GM08714 (cell line): ENCODE measurements around the gene SPTBN1.

Source experiments
- H3K4me3 ChIP-seq: fragments of 200-500 bp; sonication (Bioruptor generic); 2 replicates; pipeline ENCODE4 v1.5.1; 2014; ENCODE audit warnings: mild to moderate bottlenecking, low read length, inconsistent platforms
- ZNF274 ChIP-seq: IDR thresholded peaks from 2 replicates; pipeline ENCODE4 v1.6.1; 2012; ENCODE audit warnings: mild to moderate bottlenecking, low read depth, low read length

Gene SPTBN1

GRCh38 chr2:54455563-54456361 lies at the start of gene SPTBN1:
TSS of gene SPTBN1 (plus strand) at chr2:54456327. CDS start at chr2:54526419, 70,092 bp downstream.
- H3K4me3 ChIP-seq, result peak within 1 kb of the TSS; percentile 57
- TF ChIP-seq ZNF274, result no peak

GRCh38 chr2:54407693-54408092 lies 48.4 kb upstream of the SPTBN1 start:
- no peak overlapping the region for H3K4me3 ChIP-seq
- TF ChIP-seq ZNF274, result no peak

- no peak overlapping the region for H3K4me3 ChIP-seq
- TF ChIP-seq ZNF274, result no peak
These were observed 47.8 kb upstream of the SPTBN1 start for GRCh38 chr2:54408288-54408687.

- TF ChIP-seq ZNF274, result no peak
- H3K4me3 ChIP-seq, result no peak overlapping the region
These were observed 46.4 kb upstream of the SPTBN1 start for GRCh38 chr2:54409752-54410151.

DNA sequence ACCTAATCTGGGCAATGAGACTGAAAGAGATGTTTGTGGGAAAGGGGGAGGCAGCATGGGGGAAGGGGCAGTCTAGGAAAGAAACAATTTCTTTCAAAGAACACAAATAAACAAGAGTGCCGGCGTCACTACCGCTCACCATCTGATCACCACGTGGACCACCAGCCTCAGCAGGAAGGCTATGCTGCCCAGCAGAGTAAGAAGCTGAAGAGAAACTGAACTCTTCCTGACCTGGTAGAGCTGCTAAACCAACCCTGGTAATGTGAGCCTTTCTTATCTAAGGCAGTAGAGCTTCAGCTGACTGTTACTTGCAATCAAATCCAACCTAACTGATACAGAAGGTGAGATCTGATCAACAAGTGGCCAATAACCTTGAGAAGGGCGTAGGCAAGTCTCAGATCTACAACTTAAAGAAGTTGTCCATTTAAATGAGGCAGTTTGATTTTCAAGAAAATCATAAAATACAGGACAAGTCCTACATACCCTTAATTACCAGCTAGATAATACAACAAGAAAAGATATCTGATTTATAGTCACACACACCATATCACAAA lies 44.2 kb upstream of the SPTBN1 start:
- TF ChIP-seq ZNF274, result no peak
- no peak overlapping the region for H3K4me3 ChIP-seq

DNA sequence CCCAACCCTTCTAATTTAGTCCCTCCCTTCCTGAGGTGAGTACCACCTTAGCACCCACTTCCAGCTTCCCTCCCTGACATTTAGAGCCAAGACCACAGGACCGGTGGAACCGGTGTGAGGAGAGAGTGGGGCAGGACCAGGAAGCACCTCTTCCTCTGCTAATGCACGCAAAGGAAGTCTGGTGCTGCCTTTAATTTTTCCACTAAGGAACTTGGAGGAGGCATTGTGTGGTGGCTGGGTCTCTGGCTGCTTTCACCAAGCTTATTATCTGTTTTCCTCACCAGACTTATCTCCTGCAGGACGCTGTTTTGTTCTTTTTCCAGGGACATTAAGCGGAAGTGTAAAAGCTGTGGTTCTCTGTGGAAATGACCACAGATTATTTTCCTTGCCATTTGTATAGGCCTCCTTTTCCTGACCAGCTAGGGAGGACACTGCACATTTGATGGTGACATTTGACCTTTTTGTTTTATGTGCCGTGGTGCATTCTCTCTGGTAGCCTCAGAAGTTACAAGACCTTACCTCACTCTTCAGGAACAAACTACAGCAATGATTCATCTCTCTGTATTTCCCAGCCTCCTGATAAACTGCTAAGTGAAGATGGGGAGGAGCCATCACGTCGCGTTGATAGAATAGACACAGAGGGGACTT lies 39.8 kb upstream of the SPTBN1 start:
- no peak for TF ChIP-seq ZNF274
- no peak overlapping the region for H3K4me3 ChIP-seq

DNA sequence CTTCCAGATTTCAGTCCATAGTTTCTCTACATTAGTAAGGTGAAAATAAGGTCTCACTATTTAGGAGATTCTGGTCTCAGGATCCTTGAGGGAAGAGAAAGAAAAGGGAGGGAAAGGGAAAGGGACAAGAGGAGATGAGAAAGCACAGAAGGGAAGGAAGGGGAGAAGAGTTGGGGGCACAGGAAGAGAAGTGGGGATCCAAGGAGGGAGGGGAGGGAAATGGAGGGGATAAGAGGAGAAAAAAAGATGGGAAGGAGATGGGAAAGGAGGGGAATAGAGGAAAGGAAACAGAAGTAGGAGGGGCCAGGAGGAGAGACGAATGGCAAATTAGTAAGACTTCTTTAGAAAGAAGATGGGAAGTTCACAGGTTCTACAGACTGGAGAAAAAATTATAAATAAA lies 39.2 kb upstream of the SPTBN1 start:
- TF ChIP-seq ZNF274, result no peak
- no peak overlapping the region for H3K4me3 ChIP-seq

DNA sequence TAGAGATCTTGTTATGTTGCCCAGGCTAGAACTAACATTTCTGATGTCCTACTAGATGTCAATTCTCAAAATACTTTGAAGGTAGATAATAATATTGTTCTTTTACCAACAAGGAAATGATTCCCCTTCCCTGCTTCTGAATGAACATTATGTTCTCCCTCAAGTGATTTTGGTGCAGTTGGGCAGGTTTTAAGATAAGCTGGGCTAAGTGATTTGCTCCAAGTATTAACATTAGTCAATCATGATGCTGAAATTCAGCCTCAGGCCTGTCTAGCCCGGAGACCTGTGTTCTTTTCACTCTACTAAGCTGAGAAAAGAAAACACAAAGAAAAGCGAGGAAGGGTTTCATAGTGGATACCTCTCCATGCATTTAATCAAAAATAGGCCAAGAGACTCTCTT lies 38.5 kb upstream of the SPTBN1 start:
- no peak for TF ChIP-seq ZNF274
- no peak overlapping the region for H3K4me3 ChIP-seq

GRCh38 chr2:54419388-54419787 lies 36.7 kb upstream of the SPTBN1 start:
- no peak for TF ChIP-seq ZNF274

DNA sequence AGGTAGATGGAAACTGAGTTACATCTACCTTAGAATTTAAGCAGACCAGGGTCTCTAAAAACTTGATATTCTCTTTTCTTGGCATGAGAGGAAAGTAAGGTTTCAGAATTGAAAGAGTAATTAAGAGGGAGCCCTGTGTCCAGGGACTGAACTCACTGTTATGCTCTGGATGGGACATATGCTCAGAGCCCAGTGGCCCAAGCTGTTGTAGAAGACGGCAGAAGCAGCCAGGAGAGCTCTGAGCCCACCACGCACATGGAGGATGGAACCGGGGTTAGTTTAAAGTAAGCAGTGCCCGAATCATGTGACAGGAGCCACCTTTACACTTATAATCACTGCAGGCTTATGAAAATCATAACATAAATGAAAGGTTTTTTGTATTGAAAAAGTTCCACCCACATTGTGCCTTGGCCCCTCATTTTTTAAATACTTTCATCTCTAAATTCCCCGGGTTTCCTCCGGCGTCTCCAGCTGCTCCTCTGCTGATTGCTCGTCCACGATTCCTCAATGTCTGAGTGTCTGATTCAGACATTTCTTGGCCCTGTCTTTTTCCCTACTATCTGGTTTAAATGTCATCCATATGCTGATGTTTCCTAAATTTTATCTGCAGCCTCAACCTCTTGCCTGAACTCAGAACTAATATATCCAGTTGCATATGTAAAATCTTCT lies 36.1 kb upstream of the SPTBN1 start:
- H3K4me3 ChIP-seq, result no peak overlapping the region
- no peak for TF ChIP-seq ZNF274

More at GRCh38 chr2:54419388-54419787, 36.7 kb upstream of the SPTBN1 start:
- no peak overlapping the region for H3K4me3 ChIP-seq

- TF ChIP-seq ZNF274, result no peak
- H3K4me3 ChIP-seq, result no peak overlapping the region
These were observed 35.5 kb upstream of the SPTBN1 start for GRCh38 chr2:54420524-54421172.

GRCh38 chr2:54422072-54422581 lies 34.0 kb upstream of the SPTBN1 start:
- no peak for TF ChIP-seq ZNF274
- no peak overlapping the region for H3K4me3 ChIP-seq

DNA sequence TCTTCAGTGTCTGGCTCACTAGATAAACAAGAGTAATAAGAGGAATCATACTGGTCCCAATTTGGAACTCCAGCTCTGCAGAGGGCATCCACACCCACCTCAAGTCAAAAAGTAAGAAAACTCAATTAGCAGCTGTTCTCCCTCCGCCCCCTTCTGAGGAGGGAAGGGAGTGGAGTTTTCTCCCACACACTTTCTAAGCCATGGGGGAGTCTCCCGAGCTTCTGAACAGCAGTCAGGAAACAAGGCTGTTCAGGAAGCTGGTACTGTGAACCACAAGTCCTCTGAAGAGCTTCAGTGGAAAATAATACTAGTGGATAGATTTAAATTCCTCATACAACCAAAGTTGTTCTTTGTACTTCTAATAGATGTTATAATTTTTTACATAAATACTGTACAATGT lies 32.9 kb upstream of the SPTBN1 start:
- H3K4me3 ChIP-seq, result no peak overlapping the region
- no peak for TF ChIP-seq ZNF274

GRCh38 chr2:54424555-54425163 lies 31.5 kb upstream of the SPTBN1 start:
- H3K4me3 ChIP-seq, result no peak overlapping the region
- TF ChIP-seq ZNF274, result no peak
